A549 treated with AZD2906 at 1 μM for 4 hours (cell line): Measurements from ENCODE around the gene BOD1L2. TPM values are rescaled to one million over a fixed set of nuclear protein-coding genes. Genes with fewer than 3 reads are reported as not detected.

Experiments
- total RNA-seq: library from RNA; stranded (reverse); fragments of 200-300 nt; extraction: Qiagen RNA extraction; gene quantifications from 5 replicates; pipeline ENCODE4 v1.2.3, GENCODE V29; 2022

The BOD1L2 gene
- total RNA-seq, result not detected in 5 replicates

GRCh38 chr18:57146956-57147636, at the start of gene BOD1L2:
Gene BOD1L2, plus strand, starts transcription at chr18:57147087. Its CDS starts 226 bp downstream, at chr18:57147313.

Other genes with a start within 250 kb of the BOD1L2 start
- not detected in 5 replicates for gene ST8SIA3, start 205.5 kb downstream of the BOD1L2 start, total RNA-seq